Suppressor macrophage treated with lipopolysaccharide for 4 hours (primary cell): ENCODE measurements around the gene CTNNA2.
"Not testable (repeated sequence)": the region's sequence is repeated elsewhere in the genome, so short reads cannot be mapped to it uniquely, and the experiment has no call there.

Source experiments
- DNase-seq: peaks from one replicate; pipeline ENCODE4 v3.0.0-alpha.2; 2020

The CTNNA2 gene

DNA sequence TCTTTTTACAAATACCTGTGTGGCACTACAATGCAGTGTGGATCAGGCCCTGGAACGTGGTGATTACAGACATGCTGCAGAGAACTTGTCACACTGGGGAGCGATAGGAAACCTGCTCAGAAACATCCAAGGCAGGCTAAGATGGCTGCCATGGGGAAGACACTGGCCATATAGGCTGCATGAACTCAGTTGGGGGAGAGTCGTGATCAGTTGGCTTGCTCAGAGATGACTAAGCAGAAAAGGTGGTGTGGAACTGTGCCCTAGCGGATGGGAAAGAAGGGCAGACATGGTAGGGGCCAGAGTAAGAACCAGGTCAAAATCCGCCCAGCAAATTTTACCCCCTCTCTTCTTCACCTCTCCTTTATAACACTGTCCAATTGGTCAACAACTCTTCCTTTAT is 483.9 kb downstream of the CTNNA2 start:
- DNase-seq: no peak

- no peak for DNase-seq
These were observed 488.9 kb downstream of the CTNNA2 start for GRCh38 chr2:80001701-80002101.

DNA sequence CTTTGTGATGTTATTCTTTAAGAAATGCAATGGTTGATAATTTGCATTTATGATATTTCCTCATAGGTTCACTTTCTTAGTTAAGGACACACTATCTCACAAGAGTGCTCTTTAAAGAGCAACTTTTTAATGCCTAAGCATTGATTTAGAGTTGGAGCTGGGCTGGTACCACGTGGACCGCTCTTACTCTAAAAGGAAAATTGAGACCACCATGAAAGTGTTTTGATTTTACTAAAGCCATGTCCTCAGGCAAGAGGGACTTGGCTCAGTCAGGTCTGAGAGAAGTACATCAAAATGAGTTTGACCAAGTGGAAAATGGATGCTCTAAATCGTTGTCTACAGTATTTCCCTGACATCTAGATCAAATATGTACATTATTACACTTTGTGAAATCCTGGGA is 489.3 kb downstream of the CTNNA2 start:
- no peak for DNase-seq

- no peak for DNase-seq
These were observed 489.8 kb downstream of the CTNNA2 start for GRCh38 chr2:80002568-80003157.

GRCh38 chr2:80007777-80008503 is 495.1 kb downstream of the CTNNA2 start:
- no peak for DNase-seq

DNA sequence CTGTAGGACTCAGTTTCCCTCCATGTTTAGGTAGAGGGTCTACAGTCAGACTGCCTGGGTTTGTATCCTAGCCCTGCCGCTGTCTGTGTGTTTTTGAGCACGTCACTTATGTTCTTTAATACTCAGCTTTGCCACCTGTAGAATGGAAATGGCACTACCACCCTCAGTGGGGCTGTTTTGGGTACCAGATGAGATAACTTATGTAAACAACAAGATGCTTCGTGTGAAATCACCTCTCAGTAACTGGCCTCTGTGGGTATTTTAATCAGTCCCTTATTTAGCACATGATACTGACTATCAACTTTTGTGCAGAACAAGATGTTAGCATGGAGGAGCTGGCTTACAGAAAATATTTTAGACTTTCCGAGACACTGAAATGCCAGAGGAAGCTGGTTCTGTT is 495.7 kb downstream of the CTNNA2 start:
- DNase-seq: no peak

- no peak for DNase-seq
These were observed 496.4 kb downstream of the CTNNA2 start for GRCh38 chr2:80009211-80009610.

- no peak for DNase-seq
These were observed 499.2 kb downstream of the CTNNA2 start for GRCh38 chr2:80012061-80012460.

GRCh38 chr2:80014637-80015036 is 501.8 kb downstream of the CTNNA2 start:
- DNase-seq: no peak

- DNase-seq: no peak
These were observed 503.3 kb downstream of the CTNNA2 start for GRCh38 chr2:80016171-80016570.

GRCh38 chr2:80019571-80020460 is 507.0 kb downstream of the CTNNA2 start:
- no peak for DNase-seq

GRCh38 chr2:80022018-80022417 is 509.2 kb downstream of the CTNNA2 start:
- no peak for DNase-seq

DNA sequence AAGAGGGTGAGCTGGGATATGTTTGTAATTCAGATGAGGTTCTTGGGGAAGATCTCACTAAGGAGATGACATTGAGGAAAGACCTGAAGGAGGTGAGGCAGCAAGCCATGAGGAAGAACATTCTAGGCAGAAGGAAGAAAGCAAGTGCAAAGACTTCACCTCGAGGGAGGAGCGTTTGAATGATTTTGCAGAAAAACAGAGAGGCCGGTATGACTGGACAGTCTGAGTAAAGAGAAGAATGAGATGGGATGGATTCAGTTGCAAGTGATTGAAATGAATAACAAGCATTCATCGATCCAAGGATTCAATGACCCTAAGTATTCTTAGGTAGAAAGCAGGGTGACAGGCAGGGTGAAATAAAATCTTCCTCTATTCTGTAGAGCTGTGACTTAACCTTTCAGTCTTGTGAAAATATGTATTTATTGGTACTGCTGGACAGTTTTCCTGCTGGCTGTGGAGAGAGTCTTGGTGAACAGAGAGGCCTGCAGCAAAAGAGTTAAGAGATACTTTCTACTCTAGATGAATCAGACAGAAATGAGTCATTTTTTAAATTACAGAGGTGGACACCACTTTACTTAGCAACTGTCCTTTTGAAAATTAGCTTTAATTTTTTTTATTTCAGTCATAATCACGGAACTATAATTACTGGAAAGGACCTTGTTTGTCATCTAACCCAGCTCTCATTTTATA is 513.3 kb downstream of the CTNNA2 start:
- DNase-seq: no peak

DNA sequence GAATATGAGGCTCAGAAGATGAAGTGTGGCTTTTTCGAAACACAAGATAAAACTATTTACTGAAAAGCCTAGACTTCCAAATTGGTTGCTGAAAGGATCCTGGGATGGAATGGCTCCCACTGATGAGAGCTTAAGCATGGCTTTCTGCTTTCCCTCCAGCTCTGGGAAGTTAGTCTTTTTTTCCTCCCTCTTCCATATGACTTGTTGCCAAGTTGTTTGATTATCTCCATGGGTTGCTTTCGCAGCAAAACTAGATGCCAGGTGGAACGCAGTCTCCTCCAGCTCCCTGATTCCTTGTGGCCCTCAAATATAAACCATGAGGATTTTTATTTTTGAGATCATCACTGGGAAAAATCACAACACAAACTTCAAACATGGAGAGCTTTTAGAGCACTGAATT is 515.2 kb downstream of the CTNNA2 start:
- no peak for DNase-seq

DNA sequence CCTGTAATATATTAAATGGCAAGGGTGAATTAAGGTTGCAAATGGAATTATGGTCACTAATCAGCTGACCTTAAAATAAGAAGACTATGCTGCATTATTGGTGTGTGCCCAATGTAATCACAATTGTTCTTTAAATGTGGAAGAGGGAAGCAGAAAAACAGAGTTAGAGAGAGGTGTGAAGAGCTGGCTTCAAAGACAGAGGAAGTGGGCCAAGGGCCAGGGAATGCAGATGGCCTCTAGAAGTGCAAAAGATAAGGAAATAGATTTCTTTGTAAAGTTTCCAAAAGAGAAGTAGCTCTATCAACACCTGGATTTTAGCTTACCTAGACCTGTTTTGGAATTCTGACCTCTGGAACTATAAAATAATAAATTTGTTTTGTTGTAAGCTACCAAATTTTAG is 515.7 kb downstream of the CTNNA2 start:
- DNase-seq: no peak

GRCh38 chr2:80030135-80030534 is 517.3 kb downstream of the CTNNA2 start:
- DNase-seq: peak; percentile 6

GRCh38 chr2:80032684-80033083 is 519.8 kb downstream of the CTNNA2 start:
- DNase-seq: not testable (repeated sequence)

GRCh38 chr2:80035749-80036285 is 523.0 kb downstream of the CTNNA2 start:
- DNase-seq: no peak

GRCh38 chr2:80037310-80037709 is 524.5 kb downstream of the CTNNA2 start:
- no peak for DNase-seq

DNA sequence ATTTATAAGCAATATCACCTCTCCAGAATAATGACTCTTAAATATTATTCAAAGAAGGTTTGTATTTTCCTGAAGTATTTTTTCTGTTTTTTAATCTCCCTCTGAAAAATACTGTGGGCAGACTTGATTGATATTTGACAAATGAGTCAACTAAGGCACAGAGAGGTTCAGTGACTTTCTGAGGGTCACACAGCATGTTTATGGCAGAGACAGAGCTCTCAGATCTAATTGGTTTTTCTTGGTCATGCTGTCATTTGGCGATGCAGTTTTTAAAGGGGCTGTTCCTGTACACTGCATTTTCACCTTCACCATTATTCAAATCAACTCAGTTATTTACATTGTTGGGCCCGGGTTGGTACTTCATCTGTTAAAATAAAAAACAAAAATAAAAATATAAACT is 527.4 kb downstream of the CTNNA2 start:
- DNase-seq: no peak

- DNase-seq: no peak
These were observed 529.8 kb downstream of the CTNNA2 start for GRCh38 chr2:80042635-80043034.

- no peak for DNase-seq
These were observed 535.4 kb downstream of the CTNNA2 start for GRCh38 chr2:80048296-80048695.

DNA sequence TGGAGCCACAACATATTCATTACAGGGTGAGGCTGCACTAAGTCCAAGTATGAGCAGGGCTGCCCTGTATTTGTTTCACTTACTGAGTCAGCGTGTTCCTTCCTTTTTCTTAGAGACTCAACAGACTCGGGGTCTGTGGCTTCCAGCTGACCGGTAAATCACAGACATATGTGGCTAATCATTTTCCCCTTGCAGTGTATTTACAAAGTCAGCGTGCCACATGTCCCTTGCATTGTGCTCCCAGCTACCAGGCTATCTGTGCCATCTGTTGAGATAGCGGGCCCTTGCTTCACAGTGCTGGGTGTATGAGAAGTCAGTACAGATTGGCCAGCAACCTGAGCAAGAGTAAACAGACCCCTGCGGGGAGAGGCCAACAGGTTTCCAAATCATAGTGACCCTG is 537.4 kb downstream of the CTNNA2 start:
- DNase-seq: no peak
